Adrenal gland (tissue), 5 donors: ENCODE results near the gene EVC.

Experiments
- POLR2A ChIP-seq, 2 donors: fragments of 450-650 bp; IDR thresholded peaks; one replicate each; pipeline ENCODE4 v1.6.1; 2017; ENCODE audit warnings: antibody characterized with exemption in 2 of 2, mild to moderate bottlenecking in 2 of 2, moderate library complexity in 1 of 2
- TF ChIP-seq, protein P1 (sequence below), 6 experiments: fragments of 450-650 bp in 4 of 6; fragments of 200-600 bp in 2 of 6; sonication (generic) in 1 of 6; IDR thresholded peaks; 1 replicate in 5 of 6; 2 replicates in 1 of 6; pipeline versions ENCODE4 v1.5.1 to v1.8.0; 2016 to 2021; ENCODE audit warnings: antibody characterized with exemption in 6 of 6, mild to moderate bottlenecking in 2 of 6, moderate library complexity in 1 of 6
- donor health status: DM: no; HTN: no; CAD: no.

DNA sequence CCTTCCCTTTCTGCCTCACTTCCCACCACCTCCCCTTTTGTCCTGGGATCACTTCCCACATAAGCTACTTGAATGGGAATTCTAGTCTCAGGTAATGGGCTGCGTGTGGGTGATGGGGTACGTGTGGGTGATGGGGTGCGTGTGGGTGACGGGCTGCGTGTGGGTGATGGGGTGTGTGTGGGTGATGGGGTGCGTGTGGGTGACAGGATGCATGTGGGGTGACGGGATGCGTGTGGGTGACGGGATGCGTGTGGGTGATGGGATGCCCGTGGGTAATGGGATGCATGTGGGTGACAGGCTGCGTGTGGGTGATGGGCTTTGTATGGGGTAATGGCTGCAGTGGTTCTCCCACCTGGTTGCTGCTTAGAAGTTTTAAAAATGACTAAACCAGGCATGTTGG lies 46.2 kb upstream of the EVC start:
- TF ChIP-seq, protein P1, sequence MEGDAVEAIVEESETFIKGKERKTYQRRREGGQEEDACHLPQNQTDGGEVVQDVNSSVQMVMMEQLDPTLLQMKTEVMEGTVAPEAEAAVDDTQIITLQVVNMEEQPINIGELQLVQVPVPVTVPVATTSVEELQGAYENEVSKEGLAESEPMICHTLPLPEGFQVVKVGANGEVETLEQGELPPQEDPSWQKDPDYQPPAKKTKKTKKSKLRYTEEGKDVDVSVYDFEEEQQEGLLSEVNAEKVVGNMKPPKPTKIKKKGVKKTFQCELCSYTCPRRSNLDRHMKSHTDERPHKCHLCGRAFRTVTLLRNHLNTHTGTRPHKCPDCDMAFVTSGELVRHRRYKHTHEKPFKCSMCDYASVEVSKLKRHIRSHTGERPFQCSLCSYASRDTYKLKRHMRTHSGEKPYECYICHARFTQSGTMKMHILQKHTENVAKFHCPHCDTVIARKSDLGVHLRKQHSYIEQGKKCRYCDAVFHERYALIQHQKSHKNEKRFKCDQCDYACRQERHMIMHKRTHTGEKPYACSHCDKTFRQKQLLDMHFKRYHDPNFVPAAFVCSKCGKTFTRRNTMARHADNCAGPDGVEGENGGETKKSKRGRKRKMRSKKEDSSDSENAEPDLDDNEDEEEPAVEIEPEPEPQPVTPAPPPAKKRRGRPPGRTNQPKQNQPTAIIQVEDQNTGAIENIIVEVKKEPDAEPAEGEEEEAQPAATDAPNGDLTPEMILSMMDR (IDR thresholded peaks at IDR 0.05), result no peak
- no peak for TF ChIP-seq POLR2A (IDR thresholded peaks at IDR 0.05)
